Measurements from ENCODE around the gene ARF5.

GRCh38 chr7:127628445-127628844, 40.2 kb downstream of the ARF5 start:
- TF ChIP-seq, protein P1, sequence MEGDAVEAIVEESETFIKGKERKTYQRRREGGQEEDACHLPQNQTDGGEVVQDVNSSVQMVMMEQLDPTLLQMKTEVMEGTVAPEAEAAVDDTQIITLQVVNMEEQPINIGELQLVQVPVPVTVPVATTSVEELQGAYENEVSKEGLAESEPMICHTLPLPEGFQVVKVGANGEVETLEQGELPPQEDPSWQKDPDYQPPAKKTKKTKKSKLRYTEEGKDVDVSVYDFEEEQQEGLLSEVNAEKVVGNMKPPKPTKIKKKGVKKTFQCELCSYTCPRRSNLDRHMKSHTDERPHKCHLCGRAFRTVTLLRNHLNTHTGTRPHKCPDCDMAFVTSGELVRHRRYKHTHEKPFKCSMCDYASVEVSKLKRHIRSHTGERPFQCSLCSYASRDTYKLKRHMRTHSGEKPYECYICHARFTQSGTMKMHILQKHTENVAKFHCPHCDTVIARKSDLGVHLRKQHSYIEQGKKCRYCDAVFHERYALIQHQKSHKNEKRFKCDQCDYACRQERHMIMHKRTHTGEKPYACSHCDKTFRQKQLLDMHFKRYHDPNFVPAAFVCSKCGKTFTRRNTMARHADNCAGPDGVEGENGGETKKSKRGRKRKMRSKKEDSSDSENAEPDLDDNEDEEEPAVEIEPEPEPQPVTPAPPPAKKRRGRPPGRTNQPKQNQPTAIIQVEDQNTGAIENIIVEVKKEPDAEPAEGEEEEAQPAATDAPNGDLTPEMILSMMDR (IDR thresholded peaks at IDR 0.05 in 4 of 5, conservative IDR thresholded peaks at IDR 0.05 in 1 of 5): no peak
- TF ChIP-seq POLR2A (IDR thresholded peaks at IDR 0.05): no peak
